NCI-H345 (cell line): ENCODE results near the gene CAMSAP2.

Source experiments
- DNase-seq: peaks from one replicate; lab custom pipeline; 2025; lab: John Stamatoyannopoulos, UW

CAMSAP2 gene

DNA sequence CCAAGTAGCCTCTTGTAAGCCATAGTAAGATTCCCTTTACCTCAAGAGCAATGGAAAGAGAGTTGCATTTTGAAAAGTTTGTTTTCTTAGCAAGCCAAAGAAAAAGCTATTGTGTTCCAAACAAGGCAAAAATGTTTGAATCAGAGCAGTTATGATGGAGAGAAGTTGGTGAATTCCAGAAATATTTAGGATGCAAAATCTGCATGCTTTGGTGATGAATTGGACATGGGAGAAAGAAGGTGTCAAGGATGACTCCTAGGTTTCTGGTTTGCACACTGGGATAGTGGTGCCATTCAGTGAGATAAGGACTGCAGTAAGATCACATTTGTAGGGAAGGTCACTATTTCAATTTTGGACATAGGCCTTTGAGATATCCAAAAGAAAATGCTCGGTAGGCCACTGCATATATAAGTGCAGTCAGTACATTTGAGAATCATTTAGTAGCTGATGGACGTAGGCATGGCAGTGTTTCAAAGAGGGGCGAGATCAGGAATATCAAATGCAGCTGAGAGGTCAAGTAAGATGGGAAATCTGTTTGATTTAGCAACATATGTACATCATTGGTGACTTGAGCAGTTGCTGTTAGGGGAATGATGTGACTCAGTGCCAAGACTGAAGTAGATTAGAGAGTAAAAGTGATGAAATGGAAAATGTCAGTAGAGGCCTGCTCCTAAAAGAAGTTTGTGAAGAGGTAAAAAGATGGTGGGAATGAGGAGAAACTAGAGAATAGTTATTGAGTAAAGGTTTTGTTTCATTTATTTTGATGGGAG is 100.2 kb downstream of the CAMSAP2 start:
- DNase-seq, result no peak

DNA sequence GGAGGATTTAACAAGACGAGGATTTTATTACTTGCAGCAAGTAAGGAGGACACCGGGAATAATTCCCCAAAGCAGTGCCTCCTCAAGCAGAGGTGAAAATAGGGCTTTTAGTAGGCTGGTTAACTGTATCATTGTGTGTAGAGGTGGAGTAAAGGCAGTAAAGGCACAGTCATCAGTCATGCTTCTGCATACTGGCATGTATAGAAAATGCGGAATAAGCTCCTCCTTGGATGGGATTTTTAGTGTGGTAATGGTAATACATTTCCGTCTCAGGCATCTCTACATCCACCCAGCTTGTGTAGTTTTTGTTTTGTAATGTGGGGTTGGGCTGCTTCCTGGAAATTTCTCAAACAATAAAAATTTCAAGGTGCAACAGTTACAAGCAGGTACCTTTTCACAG is 106.7 kb downstream of the CAMSAP2 start:
- DNase-seq, result no peak

DNA sequence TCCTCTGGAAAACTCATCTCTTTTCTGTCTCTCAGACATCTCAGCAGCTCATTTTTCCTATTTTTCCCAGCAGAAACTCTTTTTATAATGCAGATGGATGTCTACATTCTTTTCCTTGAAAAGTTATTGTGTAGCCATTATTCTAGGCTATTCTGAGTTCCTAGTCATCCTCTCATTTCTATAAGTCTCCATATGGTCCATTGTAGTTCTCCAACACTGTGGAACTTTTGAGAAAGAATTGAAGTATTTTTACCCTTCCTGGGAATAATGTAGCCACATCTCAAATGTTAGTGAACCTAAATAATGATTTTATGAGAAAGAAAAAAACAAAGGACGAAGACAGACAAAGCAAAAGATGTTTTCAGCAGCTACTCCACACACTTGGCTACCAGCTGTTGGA is 107.7 kb downstream of the CAMSAP2 start:
- DNase-seq, result no peak

DNA sequence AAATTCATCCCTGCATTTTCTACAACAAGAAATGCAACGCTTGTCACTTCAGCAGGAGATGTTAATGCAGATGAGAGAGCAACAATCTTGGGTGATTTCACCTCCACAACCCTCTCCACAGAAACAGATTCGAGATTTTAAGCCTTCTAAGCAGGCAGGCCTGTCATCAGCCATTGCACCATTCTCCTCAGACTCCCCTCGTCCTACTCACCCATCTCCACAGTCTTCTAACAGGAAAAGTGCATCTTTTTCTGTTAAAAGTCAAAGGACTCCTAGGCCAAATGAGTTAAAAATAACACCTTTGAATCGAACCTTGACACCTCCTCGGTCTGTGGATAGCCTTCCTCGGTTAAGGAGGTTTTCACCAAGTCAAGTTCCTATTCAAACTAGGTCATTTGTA is 110.7 kb downstream of the CAMSAP2 start:
- no peak for DNase-seq

DNA sequence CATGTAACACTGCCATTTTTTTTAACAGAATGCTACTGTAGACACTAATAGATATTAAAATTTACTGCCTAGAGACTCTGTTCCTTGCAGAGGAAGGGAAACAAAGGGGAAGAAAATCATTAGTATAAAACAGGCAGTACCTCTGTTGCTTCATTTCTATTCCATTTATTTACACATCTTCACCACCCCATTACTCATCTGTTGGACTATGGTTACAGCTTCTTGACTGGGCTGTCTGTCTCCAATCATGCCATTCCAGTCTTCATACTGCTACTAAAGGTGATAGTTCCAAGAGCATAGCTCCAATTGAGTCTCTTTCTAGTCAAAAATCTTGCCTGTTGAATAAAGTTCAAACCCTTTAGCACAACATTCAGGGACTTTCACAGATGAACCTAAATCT is 111.9 kb downstream of the CAMSAP2 start:
- DNase-seq, result no peak

DNA sequence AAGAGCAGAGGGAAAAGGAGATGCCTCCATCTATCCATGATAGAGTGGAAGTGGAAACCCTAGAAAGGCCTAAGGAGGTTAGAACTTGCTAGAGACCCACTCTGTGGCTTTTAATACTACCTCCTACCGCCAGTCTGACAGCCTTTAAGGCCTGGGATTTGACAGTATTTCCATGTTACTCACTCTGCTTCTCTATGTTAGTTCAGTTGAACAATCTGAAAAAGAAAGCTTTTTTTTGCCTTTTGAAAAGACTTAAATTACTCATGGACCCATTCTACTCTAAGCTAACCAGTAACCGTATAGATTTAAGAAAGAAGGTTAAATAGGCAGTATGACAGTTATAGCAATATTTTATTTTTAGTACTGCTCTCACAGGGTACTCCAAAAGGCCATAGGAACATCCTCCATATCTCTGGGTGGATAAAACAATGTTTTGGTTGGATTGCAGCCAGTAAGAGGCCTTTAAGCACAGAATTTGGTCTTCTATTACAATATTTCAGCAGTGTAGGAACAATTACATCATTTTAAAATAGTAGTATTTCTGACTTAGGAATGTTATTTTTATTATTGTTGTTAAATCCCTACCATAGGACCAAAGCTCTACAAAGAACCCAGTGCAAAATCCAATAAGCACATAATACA is 118.1 kb downstream of the CAMSAP2 start:
- DNase-seq, result no peak

DNA sequence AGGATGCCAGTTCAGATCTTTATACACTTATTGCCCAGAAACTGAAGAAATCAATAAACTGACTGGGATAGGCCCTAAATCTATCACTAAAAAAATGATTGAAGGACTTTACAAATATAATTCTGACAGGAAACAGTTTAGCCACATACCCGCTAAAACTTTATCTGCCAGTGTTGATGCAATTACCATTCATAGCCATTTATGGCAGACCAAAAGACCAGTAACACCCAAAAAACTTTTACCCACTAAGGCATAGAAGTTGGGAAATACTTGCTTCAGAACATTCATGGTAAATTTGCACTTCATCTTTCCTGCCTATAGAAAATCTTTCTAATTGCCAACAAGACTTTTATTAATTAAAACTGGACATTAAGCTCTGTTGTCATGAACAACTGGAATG is 119.1 kb downstream of the CAMSAP2 start:
- no peak for DNase-seq

DNA sequence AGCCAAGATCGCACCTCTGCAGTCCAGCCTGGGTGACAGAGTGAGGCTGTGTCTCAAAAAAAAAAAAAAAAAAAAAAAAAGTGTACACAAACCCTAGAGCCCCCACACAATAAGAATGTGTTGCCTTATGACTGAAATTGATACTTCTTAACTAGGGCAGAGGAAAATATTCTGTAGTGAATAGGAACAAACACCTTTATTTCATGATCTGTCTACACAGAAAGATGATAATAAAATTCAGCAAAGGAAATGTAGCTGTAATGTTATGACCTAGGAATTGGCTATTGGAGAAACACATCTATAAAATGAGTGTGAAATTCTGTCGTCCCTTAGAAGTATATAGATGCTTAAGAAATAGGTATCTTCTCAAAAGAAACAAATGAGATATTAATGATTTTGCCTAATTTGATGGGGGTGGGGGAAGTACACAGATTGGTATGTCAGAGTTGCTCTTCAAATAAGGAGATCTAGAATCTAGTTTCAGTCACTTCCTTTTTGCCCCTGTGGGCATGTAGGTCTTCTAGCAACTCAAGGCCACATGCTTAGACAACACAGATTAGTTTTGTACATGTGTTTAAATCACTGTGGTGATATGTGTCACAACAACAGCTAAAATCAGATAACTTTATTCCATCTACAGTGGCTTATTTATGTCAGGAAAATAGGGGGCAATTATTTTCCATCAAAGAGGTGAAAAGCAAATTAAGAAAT is 123.4 kb downstream of the CAMSAP2 start:
- no peak for DNase-seq

DNA sequence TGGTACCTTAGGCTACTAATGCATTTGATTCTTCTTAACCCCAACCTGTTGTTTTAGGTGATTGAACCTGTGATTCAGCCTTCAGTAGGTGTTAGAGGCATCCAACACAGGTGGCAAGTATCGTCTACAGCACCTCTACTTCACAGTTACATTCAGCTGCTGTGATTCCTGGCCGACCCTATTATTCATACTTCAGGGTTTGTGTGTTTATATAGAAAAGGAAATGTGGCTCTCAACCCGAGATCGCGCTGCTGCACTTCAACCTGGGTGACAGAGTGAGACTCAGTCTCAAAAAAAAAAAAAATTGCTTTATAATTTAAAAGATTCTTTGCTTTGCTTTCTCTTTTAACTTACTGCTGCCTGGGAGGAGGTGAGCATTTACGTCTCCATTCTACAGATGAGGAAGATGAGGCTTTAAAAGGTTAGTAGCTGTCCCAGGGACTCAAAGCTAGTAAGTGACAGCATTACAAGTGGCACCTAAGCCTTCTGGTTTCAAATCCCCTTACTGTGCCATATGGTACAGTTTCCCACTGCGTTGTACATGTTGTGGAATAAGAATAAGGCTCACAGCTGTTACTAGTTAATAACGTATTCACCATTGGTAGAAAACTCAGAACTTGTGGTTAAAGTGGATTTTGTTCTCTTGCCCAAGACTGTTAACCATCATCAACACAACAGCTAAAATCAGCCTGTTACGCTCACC is 124.2 kb downstream of the CAMSAP2 start:
- DNase-seq, result no peak

DNA sequence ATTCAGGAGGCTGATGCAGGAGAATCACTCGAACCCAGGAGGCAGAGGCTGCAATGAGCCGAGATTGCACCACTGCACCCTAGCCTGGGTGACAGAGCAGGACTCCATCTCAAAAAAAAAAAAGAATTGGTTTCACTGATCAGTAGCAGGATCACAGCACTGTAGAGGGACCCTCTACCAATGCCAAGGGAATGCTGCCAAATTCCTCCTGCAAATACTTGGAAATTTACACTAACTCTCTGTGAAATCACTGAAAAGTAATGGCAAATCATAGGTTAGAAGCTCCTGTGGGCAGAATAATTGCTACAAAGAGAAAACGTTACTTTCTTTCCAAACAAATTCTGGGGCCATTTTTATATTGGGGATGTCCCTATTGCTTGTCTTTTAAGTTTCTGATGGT is 127.4 kb downstream of the CAMSAP2 start:
- DNase-seq, result no peak

DNA sequence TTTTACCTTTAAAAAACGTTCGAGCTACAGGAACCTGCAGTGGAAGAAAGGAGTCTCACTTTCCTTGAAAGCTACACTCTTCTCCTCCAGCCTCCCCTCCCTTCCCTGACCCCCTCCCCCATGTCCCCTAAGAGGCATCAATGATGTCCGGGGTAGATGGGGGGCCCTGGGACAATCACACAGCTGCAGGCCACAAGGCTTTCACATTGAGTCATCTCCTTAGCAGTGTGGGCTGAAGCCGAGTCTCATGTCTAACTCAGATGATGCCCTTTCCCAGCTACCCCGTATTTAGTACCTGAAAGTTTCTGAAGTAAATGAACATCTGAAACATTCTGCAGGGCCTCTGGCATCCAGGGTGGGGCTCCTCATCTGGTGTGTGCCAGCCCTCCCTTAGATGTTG is 127.8 kb downstream of the CAMSAP2 start:
- no peak for DNase-seq

DNA sequence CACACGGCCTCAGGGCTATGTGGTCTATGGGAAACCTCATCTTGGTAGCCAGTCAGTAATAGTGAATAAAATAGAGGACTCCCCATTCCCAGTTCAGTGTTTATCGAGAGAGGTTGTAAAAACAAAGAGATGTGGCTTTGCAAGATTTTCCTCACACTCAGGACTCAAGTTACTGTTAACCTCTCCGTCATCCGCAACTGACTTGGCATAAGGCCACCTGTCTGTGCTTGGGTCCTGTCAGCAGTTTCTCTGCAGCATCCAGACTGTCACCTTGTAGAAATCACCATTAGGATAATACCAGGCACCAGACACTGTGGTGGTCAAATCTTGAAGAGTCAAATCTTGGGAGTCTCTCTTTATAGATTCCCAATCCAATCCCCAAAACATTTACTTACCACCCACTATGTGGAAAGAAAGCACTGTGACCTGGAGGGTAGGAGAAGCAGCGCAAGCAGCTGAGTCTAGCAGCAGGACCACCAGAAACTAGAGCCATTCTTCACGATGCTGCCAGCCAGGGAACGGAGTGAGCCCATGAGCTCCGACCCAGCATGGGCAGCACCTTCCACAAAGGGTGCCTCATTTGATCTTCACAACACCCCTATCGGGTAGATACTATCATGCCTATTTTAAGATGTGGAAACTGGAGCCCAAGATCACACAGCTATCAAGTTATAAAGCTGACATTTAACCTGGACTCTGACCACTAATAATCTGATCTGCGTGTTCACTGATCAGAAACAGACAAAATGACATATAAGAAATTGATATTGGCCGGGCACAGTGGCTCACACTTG is 128.5 kb downstream of the CAMSAP2 start:
- DNase-seq, result no peak

DNA sequence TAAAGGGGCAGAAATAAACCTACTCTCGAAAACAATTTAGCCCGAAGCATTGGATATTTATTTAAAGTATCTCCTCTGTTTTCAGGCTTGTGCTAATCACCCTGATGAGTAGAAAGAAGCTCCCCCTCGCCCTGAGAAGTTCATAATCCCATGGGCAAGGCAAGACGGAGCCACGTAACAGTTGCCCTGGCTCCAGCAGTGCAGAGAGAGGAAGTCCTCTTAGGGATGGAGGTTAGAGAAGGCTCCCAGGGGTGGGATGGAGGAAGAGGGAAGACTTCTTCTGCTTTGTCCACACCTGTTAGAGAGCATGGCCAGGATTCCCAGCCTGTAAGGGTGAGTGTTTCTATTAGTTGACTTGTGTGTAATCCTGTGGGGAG is 130.7 kb downstream of the CAMSAP2 start:
- no peak for DNase-seq

DNA sequence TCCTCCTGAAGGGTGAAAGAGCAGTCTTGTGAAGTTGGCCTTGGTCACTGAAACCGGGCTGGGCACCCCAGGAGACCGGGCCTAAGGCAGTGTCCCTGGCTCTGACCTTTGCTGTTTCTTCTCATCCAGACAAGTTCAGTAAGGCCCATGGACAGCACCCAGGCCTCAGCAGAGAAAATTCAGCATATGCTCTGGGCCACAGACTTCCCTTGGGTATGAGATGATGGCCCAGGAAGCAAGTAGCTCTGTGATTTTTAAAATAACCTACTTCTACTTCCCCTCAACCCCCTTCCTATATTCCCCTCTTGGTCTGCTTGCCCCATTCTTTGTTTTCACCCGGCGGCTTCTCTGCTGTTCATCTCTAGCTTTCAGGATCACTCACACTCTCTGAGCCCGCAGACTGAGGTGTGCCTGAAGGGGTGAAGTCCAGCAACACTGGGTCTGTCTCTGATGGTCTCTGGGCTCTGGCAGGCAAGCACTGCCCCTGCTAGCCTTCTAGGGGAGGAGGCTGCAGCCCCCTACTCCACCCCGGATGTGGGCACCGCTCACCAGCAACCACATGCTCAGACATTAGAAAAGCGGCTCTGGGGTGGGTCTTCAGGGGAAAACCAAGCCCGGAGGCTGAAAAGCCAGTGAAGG is 131.2 kb downstream of the CAMSAP2 start:
- no peak for DNase-seq

DNA sequence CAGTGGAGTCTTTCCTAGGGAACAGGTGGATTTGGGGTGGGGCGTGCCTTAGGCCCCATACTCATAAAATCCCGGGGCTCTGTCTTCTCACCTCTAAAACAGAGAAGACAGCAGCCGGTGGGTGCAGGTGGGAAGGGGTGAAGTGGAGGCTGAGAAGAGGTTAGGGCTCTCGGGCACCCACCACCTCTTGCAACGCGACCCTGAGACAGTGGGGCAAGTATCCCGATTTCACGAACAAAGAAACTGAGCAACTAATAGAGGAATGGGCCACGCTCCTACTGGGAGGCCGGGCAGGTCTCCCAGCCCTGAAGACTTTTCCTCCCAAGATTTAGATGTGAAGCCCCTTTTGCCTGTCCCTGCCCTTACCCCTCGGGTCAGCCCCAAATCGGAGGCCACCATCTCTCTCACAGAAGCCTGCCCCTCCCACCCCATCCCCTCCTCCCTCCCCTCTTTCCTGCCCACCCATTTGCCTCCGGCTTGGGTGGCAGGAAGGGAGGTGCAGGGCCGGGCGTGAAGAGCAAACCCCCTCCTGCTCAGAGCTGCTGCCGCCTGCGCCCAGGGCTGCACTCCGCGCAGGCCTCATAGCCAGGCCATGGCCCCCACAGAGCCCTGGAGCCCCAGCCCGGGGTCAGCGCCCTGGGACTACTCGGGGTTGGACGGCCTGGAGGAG is 133.9 kb downstream of the CAMSAP2 start, which contains the start of gene GPR25:
GPR25 (plus strand) TSS at position 536 of the 670 bp plus-strand sequence; CDS start at position 593, 57 bp downstream.
- DNase-seq, result no peak

DNA sequence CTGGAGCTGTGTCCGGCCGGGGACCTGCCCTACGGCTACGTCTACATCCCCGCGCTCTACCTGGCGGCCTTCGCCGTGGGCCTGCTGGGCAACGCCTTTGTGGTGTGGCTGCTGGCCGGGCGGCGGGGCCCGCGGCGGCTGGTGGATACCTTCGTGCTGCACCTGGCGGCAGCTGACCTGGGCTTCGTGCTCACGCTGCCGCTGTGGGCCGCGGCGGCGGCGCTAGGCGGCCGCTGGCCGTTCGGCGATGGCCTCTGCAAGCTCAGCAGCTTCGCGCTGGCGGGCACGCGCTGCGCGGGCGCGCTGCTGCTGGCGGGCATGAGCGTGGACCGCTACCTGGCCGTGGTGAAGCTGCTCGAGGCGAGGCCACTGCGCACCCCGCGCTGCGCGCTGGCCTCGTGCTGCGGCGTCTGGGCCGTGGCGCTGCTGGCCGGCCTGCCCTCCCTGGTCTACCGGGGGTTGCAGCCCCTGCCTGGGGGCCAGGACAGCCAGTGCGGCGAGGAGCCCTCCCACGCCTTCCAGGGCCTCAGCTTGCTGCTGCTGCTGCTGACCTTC is 134.5 kb downstream of the CAMSAP2 start:
- DNase-seq, result no peak

DNA sequence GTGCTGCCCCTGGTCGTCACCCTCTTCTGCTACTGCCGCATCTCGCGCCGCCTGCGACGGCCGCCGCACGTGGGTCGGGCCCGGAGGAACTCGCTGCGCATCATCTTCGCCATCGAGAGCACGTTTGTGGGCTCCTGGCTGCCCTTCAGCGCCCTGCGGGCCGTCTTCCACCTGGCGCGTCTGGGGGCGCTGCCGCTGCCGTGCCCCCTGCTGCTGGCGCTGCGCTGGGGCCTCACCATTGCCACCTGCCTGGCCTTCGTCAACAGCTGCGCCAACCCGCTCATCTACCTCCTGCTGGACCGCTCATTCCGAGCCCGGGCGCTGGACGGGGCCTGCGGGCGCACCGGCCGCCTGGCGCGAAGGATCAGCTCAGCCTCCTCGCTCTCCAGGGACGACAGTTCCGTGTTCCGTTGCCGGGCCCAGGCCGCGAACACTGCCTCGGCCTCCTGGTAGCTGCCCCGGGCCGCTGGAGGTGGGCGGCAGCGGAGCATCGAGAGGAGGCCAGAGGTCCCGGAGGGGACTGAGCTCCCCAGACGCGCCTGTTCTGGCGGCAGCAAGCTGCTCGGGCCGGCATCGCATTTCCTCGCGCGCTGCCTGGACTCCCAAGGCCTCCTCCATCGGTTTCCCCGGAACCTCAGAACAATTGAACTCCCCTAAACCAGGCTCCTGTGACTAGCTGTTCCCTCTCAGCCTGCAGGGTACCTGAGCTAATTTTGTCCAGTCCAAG is 135.1 kb downstream of the CAMSAP2 start:
- DNase-seq, result no peak

DNA sequence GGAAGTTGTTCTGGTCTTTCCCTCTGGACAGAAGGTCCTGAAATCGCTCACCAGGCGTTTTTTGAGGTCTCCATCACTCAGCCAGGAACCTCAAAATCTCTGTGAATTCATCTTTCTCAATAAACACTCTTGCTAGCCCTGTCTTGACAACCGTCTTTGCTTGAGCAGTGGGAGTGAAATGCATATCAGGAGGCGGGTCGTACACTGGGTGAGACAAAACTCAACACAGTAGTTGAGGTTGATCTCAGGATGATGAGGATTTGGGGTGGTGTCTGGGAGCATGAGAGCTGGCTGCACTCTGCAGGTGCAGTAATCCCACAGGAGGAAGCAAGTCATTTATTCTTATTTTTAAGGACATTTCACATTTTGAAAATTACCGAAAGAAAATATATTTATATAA is 136.0 kb downstream of the CAMSAP2 start:
- no peak for DNase-seq

DNA sequence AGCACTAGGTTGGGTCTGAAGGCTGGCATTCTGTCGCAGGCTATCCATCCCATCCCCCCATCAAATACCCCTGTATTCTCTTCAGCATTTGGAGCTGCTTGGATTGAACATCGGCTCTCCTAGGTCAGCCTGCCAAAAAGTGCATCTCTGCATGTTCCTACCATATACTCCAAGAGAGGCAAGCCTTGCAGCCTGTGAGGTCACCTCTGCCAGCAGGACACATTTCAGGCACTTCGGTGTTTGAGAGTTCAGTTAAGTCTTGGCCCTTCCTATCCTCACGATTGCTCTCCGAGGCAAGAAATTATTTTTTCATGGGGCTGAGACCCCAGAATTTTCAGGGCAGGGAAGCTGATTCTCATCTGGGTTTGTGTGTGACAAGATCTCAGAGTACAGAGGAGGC is 136.7 kb downstream of the CAMSAP2 start:
- DNase-seq, result no peak

DNA sequence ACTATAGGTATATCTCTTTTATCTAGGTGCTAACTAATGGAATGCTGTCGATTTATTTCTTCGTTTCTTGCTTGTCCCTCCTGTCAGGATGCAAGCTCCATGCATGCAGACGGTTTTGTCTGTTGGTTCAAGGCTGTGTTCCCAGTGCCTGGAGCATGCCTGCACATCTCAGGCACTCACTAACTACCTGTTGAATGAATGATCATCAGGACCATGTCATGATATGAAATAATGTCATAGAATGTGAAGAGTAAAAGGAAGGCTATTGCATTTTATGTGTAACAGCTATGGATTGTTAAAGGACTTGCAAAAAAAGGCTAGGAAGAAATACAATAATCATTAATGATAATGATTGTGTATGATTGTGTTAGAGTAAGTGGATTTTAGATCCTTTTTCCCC is 138.3 kb downstream of the CAMSAP2 start:
- DNase-seq, result no peak
